Measurements from ENCODE around the gene DNAJB2. TPM values are rescaled to one million over a fixed set of nuclear protein-coding genes. Genes with fewer than 3 reads are reported as not detected.
"Not testable (repeated sequence)": the region's sequence is repeated elsewhere in the genome, so short reads cannot be mapped to it uniquely, and the experiment has no call there.

The DNAJB2 gene
- total RNA-seq, 2 experiments from 2014 or later, result 43.5 to 51.1 TPM

GRCh38 chr2:219258942-219259341 is 20.2 kb upstream of the DNAJB2 start:
- Mint-ChIP-seq H3K27me3 (ENCODE audit: low read depth) (peaks cover 15% of the 10 kb centered on the region), H3K4me1 (ENCODE audit: low read depth) (peaks cover 12% of the 10 kb centered on the region)
- DNase-seq; ATAC-seq; H3K36me3 Mint-ChIP-seq (ENCODE audit: low read depth); H3K9me3 Mint-ChIP-seq (ENCODE audit: insufficient read depth); H3K27ac Mint-ChIP-seq; H3K4me3 Mint-ChIP-seq: not testable (repeated sequence)
- POLR2A ChIA-PET, result interaction anchor here (0.8 to 1.0 kb wide), 2 partner anchors 11 to 14 kb away, joined by 3 read pairs; partner anchors contain the start of genes GLB1L and STK16
- CTCF ChIA-PET, result interaction anchor here (1.1 to 5.8 kb wide), 4 partner anchors 18 to 88 kb away, joined by 4 to 60 read pairs (median 6); partner anchors contain the start of gene DNAJB2

- ChIA-PET POLR2A (interaction anchor here (1.0 to 1.4 kb wide), 4 partner anchors 8 to 61 kb away, joined by 3 to 6 read pairs (median 4); partner anchors contain the start of genes ANKZF1, ATG9A and TUBA4B), CTCF (interaction anchor here (0.7 to 3.6 kb wide), 9 partner anchors 13 to 172 kb away, joined by 3 to 23 read pairs (median 3); partner anchors contain the start of genes DNAJB2 and NHEJ1)
- ATAC-seq (no peak), DNase-seq (no peak)
- peaks cover 4% of the 10 kb centered on the region for H3K4me1 Mint-ChIP-seq (ENCODE audit: low read depth)
- H3K27ac Mint-ChIP-seq, result no peak overlapping the region
- H3K4me3 Mint-ChIP-seq, result no peak overlapping the region
- no peaks in the 10 kb centered on the region for H3K9me3 Mint-ChIP-seq (ENCODE audit: insufficient read depth)
- H3K36me3 Mint-ChIP-seq (ENCODE audit: low read depth), result no peaks in the 10 kb centered on the region
- H3K27me3 Mint-ChIP-seq (ENCODE audit: low read depth), result peaks cover 15% of the 10 kb centered on the region
Measured at GRCh38 chr2:219261024-219261855, 17.9 kb upstream of the DNAJB2 start.

GRCh38 chr2:219266232-219266631 is 12.9 kb upstream of the DNAJB2 start:
- ATAC-seq, result no peak

GRCh38 chr2:219266886-219267285 is 12.3 kb upstream of the DNAJB2 start:
- ChIA-PET POLR2A (interaction anchor here (0.8 kb wide), 1 partner anchor 11 kb away, joined by 3 read pairs; no protein-coding TSS in a partner anchor), CTCF (interaction anchor here (1.0 to 4.1 kb wide), 3 partner anchors 11 to 96 kb away, joined by 3 to 18 read pairs (median 7); partner anchors contain the start of gene DNAJB2)
- no peak overlapping the region for H3K27ac Mint-ChIP-seq
- H3K27me3 Mint-ChIP-seq (ENCODE audit: low read depth), result peaks cover 5% of the 10 kb centered on the region
- H3K9me3 Mint-ChIP-seq (ENCODE audit: insufficient read depth), result no peaks in the 10 kb centered on the region
- DNase-seq (no peak), ATAC-seq (no peak)
- H3K4me1 Mint-ChIP-seq (ENCODE audit: low read depth), result no peaks in the 10 kb centered on the region
- no peak overlapping the region for H3K4me3 Mint-ChIP-seq
- H3K36me3 Mint-ChIP-seq (ENCODE audit: low read depth), result no peaks in the 10 kb centered on the region

More at GRCh38 chr2:219266232-219266631, 12.9 kb upstream of the DNAJB2 start:
- Mint-ChIP-seq H3K9me3 (ENCODE audit: insufficient read depth) (no peaks in the 10 kb centered on the region), H3K36me3 (ENCODE audit: low read depth) (no peaks in the 10 kb centered on the region), H3K27ac (no peak overlapping the region), H3K4me1 (ENCODE audit: low read depth) (peaks cover under 1% of the 10 kb centered on the region), H3K4me3 (no peak overlapping the region), H3K27me3 (ENCODE audit: low read depth) (peaks cover 7% of the 10 kb centered on the region)
- POLR2A ChIA-PET, result interaction anchor here (1.0 kb wide), 1 partner anchor 11 kb away, joined by 7 read pairs; the partner anchor contains the start of gene TUBA4A
- no peak for DNase-seq
- CTCF ChIA-PET, result interaction anchor here (1.7 to 2.0 kb wide), 2 partner anchors 11 to 29 kb away, joined by 7 to 11 read pairs; no protein-coding TSS in a partner anchor

- H3K36me3 Mint-ChIP-seq (ENCODE audit: low read depth), result no peaks in the 10 kb centered on the region
- no peak overlapping the region for H3K27ac Mint-ChIP-seq
- peaks cover 10% of the 10 kb centered on the region for H3K27me3 Mint-ChIP-seq (ENCODE audit: low read depth)
- H3K4me1 Mint-ChIP-seq (ENCODE audit: low read depth), result no peaks in the 10 kb centered on the region
- no peak for ATAC-seq
- CTCF ChIA-PET, result interaction anchor here (2.5 to 4.1 kb wide), 2 partner anchors 10 to 27 kb away, joined by 7 to 18 read pairs; partner anchors contain the start of gene DNAJB2
- DNase-seq, result no peak
- H3K9me3 Mint-ChIP-seq (ENCODE audit: insufficient read depth), result no peaks in the 10 kb centered on the region
- POLR2A ChIA-PET, result no interaction called here
- no peak overlapping the region for H3K4me3 Mint-ChIP-seq
Measured at GRCh38 chr2:219268294-219268693, 10.9 kb upstream of the DNAJB2 start.

- no peaks in the 10 kb centered on the region for H3K9me3 Mint-ChIP-seq (ENCODE audit: insufficient read depth)
- H3K4me3 Mint-ChIP-seq, result no peak overlapping the region
- H3K4me1 Mint-ChIP-seq (ENCODE audit: low read depth), result no peaks in the 10 kb centered on the region
- CTCF ChIA-PET, result interaction anchor here (1.1 to 4.1 kb wide), 3 partner anchors 9 to 26 kb away, joined by 4 to 18 read pairs (median 7); partner anchors contain the start of gene DNAJB2
- no peaks in the 10 kb centered on the region for H3K36me3 Mint-ChIP-seq (ENCODE audit: low read depth)
- peaks cover 10% of the 10 kb centered on the region for H3K27me3 Mint-ChIP-seq (ENCODE audit: low read depth)
- DNase-seq (no peak), ATAC-seq (no peak)
- POLR2A ChIA-PET, result interaction anchor here (1.2 kb wide), 1 partner anchor 9 kb away, joined by 3 read pairs; the partner anchor contains the start of gene DNAJB2
- H3K27ac Mint-ChIP-seq, result no peak overlapping the region
Measured at GRCh38 chr2:219269362-219270054, 9.7 kb upstream of the DNAJB2 start.

GRCh38 chr2:219270055-219270372 is 9.2 kb upstream of the DNAJB2 start:
- ATAC-seq (no peak), DNase-seq (no peak)
- Mint-ChIP-seq H3K4me3 (no peak overlapping the region), H3K4me1 (ENCODE audit: low read depth) (no peaks in the 10 kb centered on the region), H3K9me3 (ENCODE audit: insufficient read depth) (no peaks in the 10 kb centered on the region), H3K36me3 (ENCODE audit: low read depth) (no peaks in the 10 kb centered on the region), H3K27me3 (ENCODE audit: low read depth) (peaks cover 10% of the 10 kb centered on the region), H3K27ac (no peak overlapping the region)
- ChIA-PET POLR2A (interaction anchor here (0.5 to 1.2 kb wide), 2 partner anchors 9 to 17 kb away, joined by 3 read pairs; partner anchors contain the start of genes DNAJB2 and TUBA4B), CTCF (interaction anchor here (1.1 to 4.1 kb wide), 2 partner anchors 8 to 10 kb away, joined by 4 to 18 read pairs; partner anchors contain the start of gene DNAJB2)

GRCh38 chr2:219271021-219271420 is 8.1 kb upstream of the DNAJB2 start:
- no peaks in the 10 kb centered on the region for H3K9me3 Mint-ChIP-seq (ENCODE audit: insufficient read depth)

GRCh38 chr2:219272356-219272755 is 6.8 kb upstream of the DNAJB2 start:
- POLR2A ChIA-PET, result no interaction called here
- Mint-ChIP-seq H3K27me3 (ENCODE audit: low read depth) (peaks cover 10% of the 10 kb centered on the region), H3K4me1 (ENCODE audit: low read depth) (peaks cover 1% of the 10 kb centered on the region), H3K9me3 (ENCODE audit: insufficient read depth) (no peaks in the 10 kb centered on the region), H3K36me3 (ENCODE audit: low read depth) (no peaks in the 10 kb centered on the region), H3K4me3 (no peak overlapping the region), H3K27ac (no peak overlapping the region)
- no peak for DNase-seq
- ATAC-seq, result no peak
- CTCF ChIA-PET, result interaction anchor here (0.7 kb wide), 1 partner anchor 23 kb away, joined by 4 read pairs; no protein-coding TSS in a partner anchor

More at GRCh38 chr2:219271021-219271420, 8.1 kb upstream of the DNAJB2 start:
- DNase-seq (no peak), ATAC-seq (no peak)
- Mint-ChIP-seq H3K4me3 (no peak overlapping the region), H3K4me1 (ENCODE audit: low read depth) (no peaks in the 10 kb centered on the region), H3K36me3 (ENCODE audit: low read depth) (no peaks in the 10 kb centered on the region), H3K27ac (no peak overlapping the region), H3K27me3 (ENCODE audit: low read depth) (peaks cover 10% of the 10 kb centered on the region)
- CTCF ChIA-PET, result no interaction called here
- POLR2A ChIA-PET, result no interaction called here

GRCh38 chr2:219272995-219273394 is 6.2 kb upstream of the DNAJB2 start:
- ATAC-seq (no peak), DNase-seq (no peak)
- ChIA-PET CTCF (interaction anchor here (0.6 to 0.7 kb wide), 2 partner anchors 22 to 711 kb away, joined by 3 to 4 read pairs; no protein-coding TSS in a partner anchor), POLR2A (no interaction called here)
- Mint-ChIP-seq H3K36me3 (ENCODE audit: low read depth) (no peaks in the 10 kb centered on the region), H3K4me1 (ENCODE audit: low read depth) (peaks cover 7% of the 10 kb centered on the region), H3K27ac (no peak overlapping the region), H3K4me3 (no peak overlapping the region), H3K9me3 (ENCODE audit: insufficient read depth) (no peaks in the 10 kb centered on the region), H3K27me3 (ENCODE audit: low read depth) (peaks cover 10% of the 10 kb centered on the region)

- peaks cover 10% of the 10 kb centered on the region for H3K27me3 Mint-ChIP-seq (ENCODE audit: low read depth)
- DNase-seq (no peak), ATAC-seq (no peak)
- ChIA-PET CTCF (interaction anchor here (1.0 to 13.6 kb wide), 3 partner anchors 12 to 19 kb away, joined by 3 to 239 read pairs (median 4); no protein-coding TSS in a partner anchor), POLR2A (no interaction called here)
- H3K27ac Mint-ChIP-seq, result no peak overlapping the region
- no peak overlapping the region for H3K4me3 Mint-ChIP-seq
- H3K36me3 Mint-ChIP-seq (ENCODE audit: low read depth), result no peaks in the 10 kb centered on the region
- no peaks in the 10 kb centered on the region for H3K9me3 Mint-ChIP-seq (ENCODE audit: insufficient read depth)
- peaks cover 17% of the 10 kb centered on the region for H3K4me1 Mint-ChIP-seq (ENCODE audit: low read depth)
Measured at GRCh38 chr2:219273937-219274336, 5.2 kb upstream of the DNAJB2 start.

Measured in activated CD8-positive, alpha-beta T cell treated with anti-CD3 and anti-CD28 coated beads, Interleukin-2, amount 10 ng/mL, durations not matched to agents 7 days and 5 days (primary cell).